ENCODE measurements around the gene SOX4. TPM values are rescaled to one million over a fixed set of nuclear protein-coding genes. Genes with fewer than 3 reads are reported as not detected.

SOX4 gene
- total RNA-seq, 2 donors from 2014 or later = 95.9 to 96.7 TPM

DNA sequence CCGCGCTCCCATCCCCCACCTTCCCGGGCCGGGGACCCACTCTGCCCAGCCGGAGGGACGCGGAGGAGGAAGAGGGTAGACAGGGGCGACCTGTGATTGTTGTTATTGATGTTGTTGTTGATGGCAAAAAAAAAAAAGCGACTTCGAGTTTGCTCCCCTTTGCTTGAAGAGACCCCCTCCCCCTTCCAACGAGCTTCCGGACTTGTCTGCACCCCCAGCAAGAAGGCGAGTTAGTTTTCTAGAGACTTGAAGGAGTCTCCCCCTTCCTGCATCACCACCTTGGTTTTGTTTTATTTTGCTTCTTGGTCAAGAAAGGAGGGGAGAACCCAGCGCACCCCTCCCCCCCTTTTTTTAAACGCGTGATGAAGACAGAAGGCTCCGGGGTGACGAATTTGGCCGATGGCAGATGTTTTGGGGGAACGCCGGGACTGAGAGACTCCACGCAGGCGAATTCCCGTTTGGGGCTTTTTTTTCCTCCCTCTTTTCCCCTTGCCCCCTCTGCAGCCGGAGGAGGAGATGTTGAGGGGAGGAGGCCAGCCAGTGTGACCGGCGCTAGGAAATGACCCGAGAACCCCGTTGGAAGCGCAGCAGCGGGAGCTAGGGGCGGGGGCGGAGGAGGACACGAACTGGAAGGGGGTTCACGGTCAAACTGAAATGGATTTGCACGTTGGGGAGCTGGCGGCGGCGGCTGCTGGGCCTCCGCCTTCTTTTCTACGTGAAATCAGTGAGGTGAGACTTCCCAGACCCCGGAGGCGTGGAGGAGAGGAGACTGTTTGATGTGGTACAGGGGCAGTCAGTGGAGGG is 2.8 kb downstream of the SOX4 start:
- H3K4me3 Mint-ChIP-seq = no peak overlapping the region
- peaks cover 13% of the 10 kb centered on the region for H3K4me1 Mint-ChIP-seq
- Histone ChIP-seq H3K27ac (ENCODE audit: low read depth, low read length) (peak overlapping the region; percentile 80), H3K36me3 (ENCODE audit: control insufficient read depth, insufficient read depth, low read length) (peaks cover 25% of the 10 kb centered on the region), H3K27me3 (ENCODE audit: control insufficient read depth, insufficient read depth, low read length, poor library complexity, severe bottlenecking) (no peaks in the 10 kb centered on the region), H3K4me1 (ENCODE audit: control insufficient read depth, insufficient read depth, low read length) (peaks cover 4% of the 10 kb centered on the region), H3K9me3 (ENCODE audit: control insufficient read depth, low read length) (no peaks in the 10 kb centered on the region), H3K4me3 (ENCODE audit: low read length) (peak overlapping the region; percentile 92), H3K9ac (ENCODE audit: extremely low read depth, low read length, poor library complexity, severe bottlenecking) (peak overlapping the region; percentile 80)
- peak; percentile 78 for DNase-seq
- no peaks in the 10 kb centered on the region for H3K27me3 Mint-ChIP-seq (ENCODE audit: insufficient read depth)
- peaks cover 32% of the 10 kb centered on the region for H3K36me3 Mint-ChIP-seq (ENCODE audit: low read depth)
- TF ChIP-seq, protein P1, sequence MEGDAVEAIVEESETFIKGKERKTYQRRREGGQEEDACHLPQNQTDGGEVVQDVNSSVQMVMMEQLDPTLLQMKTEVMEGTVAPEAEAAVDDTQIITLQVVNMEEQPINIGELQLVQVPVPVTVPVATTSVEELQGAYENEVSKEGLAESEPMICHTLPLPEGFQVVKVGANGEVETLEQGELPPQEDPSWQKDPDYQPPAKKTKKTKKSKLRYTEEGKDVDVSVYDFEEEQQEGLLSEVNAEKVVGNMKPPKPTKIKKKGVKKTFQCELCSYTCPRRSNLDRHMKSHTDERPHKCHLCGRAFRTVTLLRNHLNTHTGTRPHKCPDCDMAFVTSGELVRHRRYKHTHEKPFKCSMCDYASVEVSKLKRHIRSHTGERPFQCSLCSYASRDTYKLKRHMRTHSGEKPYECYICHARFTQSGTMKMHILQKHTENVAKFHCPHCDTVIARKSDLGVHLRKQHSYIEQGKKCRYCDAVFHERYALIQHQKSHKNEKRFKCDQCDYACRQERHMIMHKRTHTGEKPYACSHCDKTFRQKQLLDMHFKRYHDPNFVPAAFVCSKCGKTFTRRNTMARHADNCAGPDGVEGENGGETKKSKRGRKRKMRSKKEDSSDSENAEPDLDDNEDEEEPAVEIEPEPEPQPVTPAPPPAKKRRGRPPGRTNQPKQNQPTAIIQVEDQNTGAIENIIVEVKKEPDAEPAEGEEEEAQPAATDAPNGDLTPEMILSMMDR (conservative IDR thresholded peaks at IDR 0.05) = no peak
- peak overlapping the region; percentile 97 for H3K27ac Mint-ChIP-seq
- WGBS, 2 experiments (ENCODE audit: insufficient coverage in 1 of 2, insufficient read length in 1 of 2) = 0% methylated on average over 2 to 42 of the region's 43 CpGs
- H3K9me3 Mint-ChIP-seq = no peaks in the 10 kb centered on the region

DNA sequence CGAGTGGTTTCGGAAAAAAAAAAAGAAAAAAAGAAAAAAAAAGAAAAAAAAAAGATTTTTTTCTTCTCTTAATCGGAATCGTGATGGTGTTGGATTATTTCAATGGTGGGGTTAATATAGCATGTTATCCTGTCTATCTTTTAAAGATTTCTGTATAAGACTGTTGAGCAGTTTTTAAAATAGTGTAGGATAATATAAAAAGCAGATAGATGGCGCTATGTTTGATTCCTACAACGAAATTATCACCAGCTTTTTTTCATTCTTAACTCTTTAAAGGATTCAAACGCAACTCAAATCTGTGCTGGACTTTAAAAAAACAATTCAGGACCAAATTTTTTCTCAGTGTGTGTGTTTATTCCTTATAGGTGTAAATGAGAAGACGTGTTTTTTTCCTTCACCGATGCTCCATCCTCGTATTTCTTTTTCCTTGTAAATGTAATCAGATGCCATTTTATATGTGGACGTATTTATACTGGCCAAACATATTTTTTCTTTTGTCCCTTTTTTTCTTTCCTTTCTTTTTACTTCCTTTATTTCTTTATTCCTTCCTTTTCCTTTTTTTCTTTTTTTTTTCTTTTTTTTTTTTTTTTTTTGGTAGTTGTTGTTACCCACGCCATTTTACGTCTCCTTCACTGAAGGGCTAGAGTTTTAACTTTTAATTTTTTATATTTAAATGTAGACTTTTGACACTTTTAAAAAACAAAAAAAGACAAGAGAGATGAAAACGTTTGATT is 3.6 kb downstream of the SOX4 start:
- Histone ChIP-seq H3K36me3 (ENCODE audit: control insufficient read depth, insufficient read depth, low read length) (peaks cover 25% of the 10 kb centered on the region), H3K9me3 (ENCODE audit: control insufficient read depth, low read length) (no peaks in the 10 kb centered on the region), H3K4me1 (ENCODE audit: control insufficient read depth, insufficient read depth, low read length) (peaks cover 4% of the 10 kb centered on the region), H3K4me3 (ENCODE audit: low read length) (peak overlapping the region; percentile 92), H3K9ac (ENCODE audit: extremely low read depth, low read length, poor library complexity, severe bottlenecking) (peak overlapping the region; percentile 80), H3K27me3 (ENCODE audit: control insufficient read depth, insufficient read depth, low read length, poor library complexity, severe bottlenecking) (no peaks in the 10 kb centered on the region), H3K27ac (ENCODE audit: low read depth, low read length) (peak overlapping the region; percentile 80)
- Mint-ChIP-seq H3K36me3 (ENCODE audit: low read depth) (peaks cover 37% of the 10 kb centered on the region), H3K4me1 (peaks cover 13% of the 10 kb centered on the region), H3K27me3 (ENCODE audit: insufficient read depth) (no peaks in the 10 kb centered on the region), H3K4me3 (no peak overlapping the region), H3K9me3 (no peaks in the 10 kb centered on the region), H3K27ac (peak overlapping the region; percentile 97)
- no peak for DNase-seq
- TF ChIP-seq, protein P1 (conservative IDR thresholded peaks at IDR 0.05) = peak; percentile 78
- 2% methylated on average over 7 to 11 of the region's 14 CpGs for WGBS, 2 experiments (ENCODE audit: insufficient coverage in 1 of 2, insufficient read length in 1 of 2)

DNA sequence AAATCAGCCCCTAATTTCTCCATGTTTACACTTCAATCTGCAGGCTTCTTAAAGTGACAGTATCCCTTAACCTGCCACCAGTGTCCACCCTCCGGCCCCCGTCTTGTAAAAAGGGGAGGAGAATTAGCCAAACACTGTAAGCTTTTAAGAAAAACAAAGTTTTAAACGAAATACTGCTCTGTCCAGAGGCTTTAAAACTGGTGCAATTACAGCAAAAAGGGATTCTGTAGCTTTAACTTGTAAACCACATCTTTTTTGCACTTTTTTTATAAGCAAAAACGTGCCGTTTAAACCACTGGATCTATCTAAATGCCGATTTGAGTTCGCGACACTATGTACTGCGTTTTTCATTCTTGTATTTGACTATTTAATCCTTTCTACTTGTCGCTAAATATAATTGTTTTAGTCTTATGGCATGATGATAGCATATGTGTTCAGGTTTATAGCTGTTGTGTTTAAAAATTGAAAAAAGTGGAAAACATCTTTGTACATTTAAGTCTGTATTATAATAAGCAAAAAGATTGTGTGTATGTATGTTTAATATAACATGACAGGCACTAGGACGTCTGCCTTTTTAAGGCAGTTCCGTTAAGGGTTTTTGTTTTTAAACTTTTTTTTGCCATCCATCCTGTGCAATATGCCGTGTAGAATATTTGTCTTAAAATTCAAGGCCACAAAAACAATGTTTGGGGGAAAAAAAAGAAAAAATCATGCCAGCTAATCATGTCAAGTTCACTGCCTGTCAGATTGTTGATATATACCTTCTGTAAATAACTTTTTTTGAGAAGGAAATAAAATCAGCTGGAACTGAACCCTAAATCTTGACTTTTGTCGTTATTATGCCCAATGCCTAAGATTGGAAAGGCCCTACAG is 4.5 kb downstream of the SOX4 start:
- no peaks in the 10 kb centered on the region for H3K9me3 Mint-ChIP-seq
- Histone ChIP-seq H3K9ac (ENCODE audit: extremely low read depth, low read length, poor library complexity, severe bottlenecking) (peak overlapping the region; percentile 80), H3K4me3 (ENCODE audit: low read length) (peak overlapping the region; percentile 92), H3K36me3 (ENCODE audit: control insufficient read depth, insufficient read depth, low read length) (peaks cover 25% of the 10 kb centered on the region), H3K27ac (ENCODE audit: low read depth, low read length) (no peak overlapping the region), H3K9me3 (ENCODE audit: control insufficient read depth, low read length) (no peaks in the 10 kb centered on the region), H3K27me3 (ENCODE audit: control insufficient read depth, insufficient read depth, low read length, poor library complexity, severe bottlenecking) (no peaks in the 10 kb centered on the region), H3K4me1 (ENCODE audit: control insufficient read depth, insufficient read depth, low read length) (peaks cover 4% of the 10 kb centered on the region)
- peak overlapping the region; percentile 21 for H3K27ac Mint-ChIP-seq
- 15 to 20% methylated on average over 10 to 14 of the region's 14 CpGs for WGBS, 2 experiments (ENCODE audit: insufficient coverage in 1 of 2, insufficient read length in 1 of 2)
- H3K4me1 Mint-ChIP-seq = peaks cover 12% of the 10 kb centered on the region
- TF ChIP-seq, protein P1 (conservative IDR thresholded peaks at IDR 0.05) = no peak
- H3K4me3 Mint-ChIP-seq = no peak overlapping the region
- DNase-seq = no peak
- H3K36me3 Mint-ChIP-seq (ENCODE audit: low read depth) = peaks cover 37% of the 10 kb centered on the region
- H3K27me3 Mint-ChIP-seq (ENCODE audit: insufficient read depth) = no peaks in the 10 kb centered on the region
